HCT116 (cell line): ENCODE results near the gene TMEM86B. TPM values are rescaled to one million over a fixed set of nuclear protein-coding genes. Genes with fewer than 3 reads are reported as not detected.
"Not testable (repeated sequence)": the region's sequence is repeated elsewhere in the genome, so short reads cannot be mapped to it uniquely, and the experiment has no call there.

Experiments
- ATAC-seq: fragments of 200-7000 bp; cut with Tn5 transposase; 2 replicates; pipeline ENCODE4 v1.9.1; 2020; ENCODE audit warnings: mild to moderate bottlenecking, moderate library complexity
- BruUV-seq: library from RNA; stranded (reverse); fragments of 400-500 nt; replicated peaks from 2 replicates; lab custom pipeline; 2021; lab: Mats Ljungman, UMichigan
- CTCF ChIA-PET: fragments of 300-600 bp; sonication (Branson Sonifier 250); formaldehyde crosslinking; loops from one replicate; lab custom pipeline; 2021; ENCODE audit warnings: antibody characterized with exemption; lab: Charles Lee
- POLR2A ChIA-PET: fragments of 300-600, 350-600 bp; sonication (Branson Sonifier 250); formaldehyde crosslinking; loops from one replicate; lab custom pipeline; 2021; ENCODE audit warnings: antibody characterized with exemption; lab: Charles Lee
- RAD21 ChIA-PET, 2 experiments: fragments of 300-600 bp; sonication (Branson Sonifier 250); formaldehyde crosslinking; loops; one replicate each; lab custom pipeline; 2023; ENCODE audit warnings: low total read pairs in 2 of 2; ENCODE audit not compliant: uncharacterized antibody in 2 of 2, unreplicated experiment in 2 of 2, low non-redundant PET in 1 of 2; lab: Charles Lee
- DNase-seq: peaks from one replicate; pipeline ENCODE4 v3.0.0-alpha.2; 2010; ENCODE audit warnings: low read depth, low spot score
- H2AFZ ChIP-seq: fragments of 200-600 bp; shearing (Covaris generic), sonication (generic); 2 replicates; pipeline ENCODE4 v1.6.1; 2017; ENCODE audit warnings: low read depth, mixed run types, mixed read lengths, antibody characterized with exemption, low read length; ENCODE audit not compliant: poor library complexity, severe bottlenecking
- H3K27ac ChIP-seq: 2 replicates; pipeline ENCODE4 v1.5.1; 2012; ENCODE audit warnings: low read depth, low read length
- H3K27me3 ChIP-seq: fragments of 200-600 bp; sonication (generic); 2 replicates; pipeline ENCODE4 v1.6.1; 2016; ENCODE audit warnings: mixed run types, low read length, mixed read lengths; ENCODE audit not compliant: insufficient read depth
- H3K36me3 ChIP-seq, 2 experiments: fragments of 200-500 bp in 1 of 2; fragments of 200-600 bp in 1 of 2; sonication (Bioruptor generic) in 1 of 2; sonication (generic) in 1 of 2; 2 replicates each; pipeline versions ENCODE4 v1.5.1 to v1.6.1; 2014 to 2016; ENCODE audit warnings: low read length in 2 of 2, inconsistent platforms in 1 of 2, mixed read lengths in 1 of 2, mixed run types in 1 of 2; ENCODE audit not compliant: insufficient read depth in 2 of 2, control insufficient read depth in 1 of 2
- H3K4me1 ChIP-seq, 2 experiments: fragments of 200-600 bp in 1 of 2; sonication (generic) in 1 of 2; 2 replicates each; pipeline versions ENCODE4 v1.5.1 to v1.6.1; 2012 to 2017; ENCODE audit warnings: low read length in 2 of 2, inconsistent platforms in 1 of 2, mild to moderate bottlenecking in 1 of 2, mixed read lengths in 1 of 2, mixed run types in 1 of 2, moderate library complexity in 1 of 2; ENCODE audit not compliant: insufficient read depth in 2 of 2, control insufficient read depth in 1 of 2
- H3K4me2 ChIP-seq: fragments of 200-600 bp; sonication (generic); 2 replicates; pipeline ENCODE4 v1.6.1; 2017; ENCODE audit warnings: mixed run types, low read length, mixed read lengths
- H3K4me3 ChIP-seq, 2 experiments: fragments of 200-600 bp in 1 of 2; sonication (generic) in 1 of 2; replicated peaks in 1 of 2; 2 replicates each; pipeline ENCODE4 v1.5.1; 2011 to 2016; ENCODE audit warnings: low read length in 2 of 2, control low read depth in 1 of 2, low read depth in 1 of 2, mild to moderate bottlenecking in 1 of 2, mixed read lengths in 1 of 2, mixed run types in 1 of 2
- H3K79me2 ChIP-seq: fragments of 200-600 bp; sonication (generic); 2 replicates; pipeline ENCODE4 v1.6.1; 2017; ENCODE audit warnings: mild to moderate bottlenecking, mixed run types, low read length, moderate library complexity, mixed read lengths; ENCODE audit not compliant: insufficient read depth
- H3K9ac ChIP-seq: fragments of 200-600 bp; sonication (generic); 2 replicates; pipeline ENCODE4 v1.6.1; 2016; ENCODE audit warnings: low read length, mixed read lengths
- H3K9me2 ChIP-seq: fragments of 200-600 bp; sonication (generic), shearing (Covaris generic); 2 replicates; pipeline ENCODE4 v1.6.1; 2017; ENCODE audit warnings: mixed run types, mild to moderate bottlenecking, moderate library complexity; ENCODE audit not compliant: insufficient read depth
- H3K9me3 ChIP-seq, 2 experiments: fragments of 200-500 bp in 1 of 2; fragments of 200-600 bp in 1 of 2; sonication (Bioruptor generic) in 1 of 2; sonication (generic) in 1 of 2; 2 replicates each; pipeline ENCODE4 v1.6.1; 2014 to 2017; ENCODE audit warnings: low read length in 2 of 2, mixed read lengths in 2 of 2, inconsistent platforms in 1 of 2, low read depth in 1 of 2, mild to moderate bottlenecking in 1 of 2, mixed run types in 1 of 2, moderate library complexity in 1 of 2; ENCODE audit not compliant: control insufficient read depth in 1 of 2, insufficient read depth in 1 of 2
- H4K20me1 ChIP-seq: fragments of 200-600 bp; sonication (generic), shearing (Covaris generic); 2 replicates; pipeline ENCODE4 v1.6.1; 2017; ENCODE audit warnings: mixed run types, mild to moderate bottlenecking, moderate library complexity; ENCODE audit not compliant: insufficient read depth
- CEBPB ChIP-seq: IDR thresholded peaks from 2 replicates; pipeline ENCODE4 v1.6.1; 2012; ENCODE audit warnings: low read depth
- ELF1 ChIP-seq: IDR thresholded peaks from 2 replicates; pipeline ENCODE4 v1.6.1; 2012; ENCODE audit warnings: low read depth, borderline replicate concordance
- EZH2phosphoT487 ChIP-seq: fragments of 200-600 bp; IDR thresholded peaks from 2 replicates; pipeline ENCODE4 v1.6.1; 2018; ENCODE audit warnings: antibody characterized with exemption, borderline replicate concordance
- RAD21 ChIP-seq: IDR thresholded peaks from 2 replicates; pipeline ENCODE4 v1.6.1; 2012; ENCODE audit warnings: low read depth, mild to moderate bottlenecking
- SRF ChIP-seq: IDR thresholded peaks from 2 replicates; pipeline ENCODE4 v1.6.1; 2012; ENCODE audit warnings: low read depth
- intact Hi-C: fragments of 100-400 bp; cut with micrococcal nuclease; formaldehyde crosslinking; loops from 2 replicates; pipeline ENCODE4 v1.10.0; 2022
- total RNA-seq: library from RNA; stranded (reverse); gene quantifications from one replicate; pipeline ENCODE4 v1.2.1, GENCODE V29; 2021; ENCODE audit not compliant: unreplicated experiment
- TF ChIP-seq, protein P1 (sequence below): IDR thresholded peaks from 2 replicates; pipeline ENCODE4 v1.6.1; 2011; ENCODE audit warnings: mild to moderate bottlenecking, low read length, moderate library complexity; ENCODE audit not compliant: insufficient replicate concordance; ENCODE audit errors: extremely low read depth

Gene TMEM86B
- total RNA-seq, 1 experiment from 2014 or later: 10.6 TPM

DNA sequence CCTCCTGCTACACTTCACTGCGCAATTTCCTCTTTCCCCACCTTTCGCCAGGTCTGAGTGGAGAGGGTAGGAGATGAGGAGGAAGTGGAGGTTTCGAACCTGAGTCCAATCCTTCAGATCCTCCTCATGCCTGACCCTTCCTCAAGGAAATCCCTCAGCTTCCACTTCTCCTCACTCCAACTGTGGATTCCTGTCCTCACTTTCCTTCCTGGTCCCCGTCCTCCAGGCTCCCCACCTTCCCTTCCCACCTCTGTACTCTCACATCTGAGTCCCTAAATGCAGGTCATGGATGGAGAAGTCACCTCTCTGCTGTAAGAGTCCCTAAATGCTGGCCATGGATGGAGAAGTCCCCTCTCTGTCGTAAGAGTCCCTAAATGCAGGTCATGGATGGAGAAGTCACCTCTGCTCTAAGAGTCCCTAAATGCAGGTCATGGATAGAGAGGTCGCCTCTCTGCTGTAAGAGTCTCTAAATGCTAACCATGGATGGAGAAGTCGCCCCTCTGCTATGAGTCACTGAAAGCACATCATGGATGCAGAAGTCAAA is 3.1 kb downstream of the TMEM86B start:
- H4K20me1 ChIP-seq: no peaks in the 10 kb centered on the region
- TF ChIP-seq EZH2phosphoT487 (no peak), ELF1 (no peak), SRF (no peak), CEBPB (no peak), RAD21 (no peak)
- TF ChIP-seq, protein P1, sequence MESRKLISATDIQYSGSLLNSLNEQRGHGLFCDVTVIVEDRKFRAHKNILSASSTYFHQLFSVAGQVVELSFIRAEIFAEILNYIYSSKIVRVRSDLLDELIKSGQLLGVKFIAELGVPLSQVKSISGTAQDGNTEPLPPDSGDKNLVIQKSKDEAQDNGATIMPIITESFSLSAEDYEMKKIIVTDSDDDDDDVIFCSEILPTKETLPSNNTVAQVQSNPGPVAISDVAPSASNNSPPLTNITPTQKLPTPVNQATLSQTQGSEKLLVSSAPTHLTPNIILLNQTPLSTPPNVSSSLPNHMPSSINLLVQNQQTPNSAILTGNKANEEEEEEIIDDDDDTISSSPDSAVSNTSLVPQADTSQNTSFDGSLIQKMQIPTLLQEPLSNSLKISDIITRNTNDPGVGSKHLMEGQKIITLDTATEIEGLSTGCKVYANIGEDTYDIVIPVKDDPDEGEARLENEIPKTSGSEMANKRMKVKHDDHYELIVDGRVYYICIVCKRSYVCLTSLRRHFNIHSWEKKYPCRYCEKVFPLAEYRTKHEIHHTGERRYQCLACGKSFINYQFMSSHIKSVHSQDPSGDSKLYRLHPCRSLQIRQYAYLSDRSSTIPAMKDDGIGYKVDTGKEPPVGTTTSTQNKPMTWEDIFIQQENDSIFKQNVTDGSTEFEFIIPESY: no peak
- H2AFZ ChIP-seq: no peak overlapping the region
- H3K79me2 ChIP-seq: no peaks in the 10 kb centered on the region
- H3K4me2 ChIP-seq: no peak overlapping the region
- peak; percentile 48 for ATAC-seq
- ChIA-PET POLR2A (no interaction called here), RAD21 (no interaction called here), CTCF (no interaction called here)
- no peaks in the 10 kb centered on the region for H3K4me1 ChIP-seq
- H3K9me3 ChIP-seq: no peaks in the 10 kb centered on the region; a peak in 1 of 4 replicates
- no peaks in the 10 kb centered on the region for H3K36me3 ChIP-seq
- DNase-seq: no peak
- H3K4me3 ChIP-seq: no peak overlapping the region
- no peaks in the 10 kb centered on the region for H3K9me2 ChIP-seq
- H3K27me3 ChIP-seq: no peaks in the 10 kb centered on the region
- intact Hi-C loops: no loop called here
- BruUV-seq: no TSS peak
- H3K9ac ChIP-seq: no peak overlapping the region
- no peak overlapping the region; the same call in 1 of the 2 replicates for H3K27ac ChIP-seq

DNA sequence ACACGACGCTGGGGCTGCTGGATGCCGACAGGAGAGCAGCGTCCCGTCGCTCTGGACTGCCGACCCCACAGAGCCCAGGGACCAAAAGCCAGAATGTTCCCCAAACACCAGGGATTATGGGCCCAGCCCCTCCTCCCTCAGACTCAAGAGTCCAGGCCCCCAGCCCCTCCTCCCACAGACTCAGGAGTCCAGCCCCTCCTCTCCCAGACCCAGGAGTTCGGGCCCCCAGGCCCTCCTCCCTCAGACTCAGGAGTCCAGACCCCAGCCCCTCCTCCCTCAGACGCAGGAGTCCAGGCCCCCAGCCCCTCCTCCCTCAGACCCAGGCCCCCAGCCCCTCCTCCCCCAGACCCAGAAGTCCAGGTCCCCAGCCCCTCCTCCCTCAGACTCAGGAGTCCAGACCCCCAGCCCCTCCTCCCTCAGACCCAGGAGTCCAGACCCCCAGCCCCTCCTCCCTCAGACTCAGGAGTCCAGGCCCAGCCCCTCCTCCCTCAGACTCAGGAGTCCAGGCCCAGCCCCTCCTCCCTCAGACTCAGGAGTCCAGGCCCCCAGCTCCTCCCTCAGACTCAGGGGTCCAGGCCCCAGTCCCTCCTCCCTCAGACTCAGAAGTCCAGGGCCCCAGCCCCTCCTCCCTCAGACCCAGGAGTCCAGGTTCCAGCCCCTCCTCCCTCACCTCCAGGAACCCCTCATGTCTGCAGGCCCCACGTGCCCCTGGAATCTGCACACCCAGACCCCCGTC is 3.7 kb downstream of the TMEM86B start:
- H3K4me2 ChIP-seq, H3K36me3 ChIP-seq, RAD21 ChIA-PET, H3K27me3 ChIP-seq, H3K4me3 ChIP-seq, H3K27ac ChIP-seq, intact Hi-C loops, H3K9ac ChIP-seq, POLR2A ChIA-PET, BruUV-seq, ATAC-seq, H4K20me1 ChIP-seq, H2AFZ ChIP-seq, H3K4me1 ChIP-seq, H3K9me2 ChIP-seq, H3K79me2 ChIP-seq, CTCF ChIA-PET, DNase-seq, H3K9me3 ChIP-seq: not testable (repeated sequence)
